ENCODE results near the gene FRMD8. TPM values are rescaled to one million over a fixed set of nuclear protein-coding genes. Genes with fewer than 3 reads are reported as not detected.

Gene FRMD8
- polyA plus RNA-seq, 3 donors, result 33.7 to 41.2 (median 35.4) TPM

DNA sequence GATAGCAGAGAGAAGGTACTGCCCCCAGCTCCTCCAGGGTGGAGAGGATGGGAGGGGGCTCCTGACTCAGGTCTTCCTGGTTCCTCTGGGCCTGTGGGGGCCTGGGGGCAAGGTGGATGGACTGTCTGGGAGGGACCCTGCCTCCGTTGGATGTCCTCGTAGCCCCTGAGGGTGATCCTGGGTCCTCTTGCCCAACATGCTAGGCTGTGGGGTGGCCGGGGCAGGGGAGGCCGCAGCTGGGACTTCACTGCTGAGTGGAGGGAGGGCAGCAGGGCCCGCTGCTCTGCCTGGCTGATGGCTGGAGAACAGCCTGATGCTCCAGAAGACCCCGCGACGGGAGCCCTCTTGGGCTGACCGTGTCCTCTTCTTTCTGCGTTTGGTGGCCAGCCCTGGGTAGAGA, 13.4 kb downstream of the FRMD8 start:
- peaks cover 56% of the 10 kb centered on the region for H4K20me1 ChIP-seq (ENCODE audit: insufficient read depth, low read length)
- no peak overlapping the region for H3K27ac ChIP-seq (ENCODE audit: low read depth in 1 of 2, low read length in 2 of 2)
- intact Hi-C loops (cut with micrococcal nuclease), result loop anchor here in 1 of 2 donors (5.0 kb wide), 1 partner anchor 33 kb away; no protein-coding TSS in a partner anchor
- no peak for DNase-seq
- H3K79me2 ChIP-seq (ENCODE audit: insufficient read depth, low read length), result no peaks in the 10 kb centered on the region
- H2AFZ ChIP-seq (ENCODE audit: insufficient read depth, low read depth, low read length, poor library complexity, severe bottlenecking), result no peak overlapping the region
- no peaks in the 10 kb centered on the region for H3K9me3 ChIP-seq (replicated peaks in 1 of 2; ENCODE audit: control insufficient read depth in 1 of 2, insufficient read depth in 1 of 2, low read length in 2 of 2)
- Mint-ChIP-seq H3K4me1 (peaks cover 19% of the 10 kb centered on the region), H3K9me3 (peaks cover 0 to 1% (median 0%) of the 10 kb centered on the region in 7 donors), H3K27ac (no peak overlapping the region), H3K36me3 (peaks cover 62 to 85% of the 10 kb centered on the region in 2 donors), H3K27me3 (ENCODE audit: low read depth in 3 of 3) (peaks cover 0 to 3% (median 0%) of the 10 kb centered on the region in 3 donors), H3K4me3 (no peak overlapping the region)
- peaks cover 58 to 81% of the 10 kb centered on the region in 2 donors for H3K36me3 ChIP-seq (replicated peaks in 1 of 2; ENCODE audit: control insufficient read depth in 1 of 2, insufficient read depth in 2 of 2, low read length in 2 of 2)
- H3K4me1 ChIP-seq (ENCODE audit: control insufficient read depth in 1 of 2, insufficient read depth in 2 of 2, low read length in 2 of 2), result peaks cover 21 to 24% of the 10 kb centered on the region in 2 donors
- WGBS (ENCODE audit: insufficient coverage), result 94% methylated on average over 8 of the region's 10 CpGs
- no peaks in the 10 kb centered on the region for H3K27me3 ChIP-seq (ENCODE audit: control insufficient read depth in 2 of 2, insufficient read depth in 2 of 2, low read length in 2 of 2)
- no peak overlapping the region for H3K4me3 ChIP-seq (replicated peaks in 1 of 3; ENCODE audit: low read depth in 2 of 3, low read length in 3 of 3)
- H3K4me2 ChIP-seq (replicated peaks; ENCODE audit: extremely low read depth, low read length, poor library complexity, severe bottlenecking), result no peak overlapping the region
- H3K9ac ChIP-seq (ENCODE audit: insufficient read depth, low read length, poor library complexity, severe bottlenecking), result no peak overlapping the region
- TF ChIP-seq, protein P1, sequence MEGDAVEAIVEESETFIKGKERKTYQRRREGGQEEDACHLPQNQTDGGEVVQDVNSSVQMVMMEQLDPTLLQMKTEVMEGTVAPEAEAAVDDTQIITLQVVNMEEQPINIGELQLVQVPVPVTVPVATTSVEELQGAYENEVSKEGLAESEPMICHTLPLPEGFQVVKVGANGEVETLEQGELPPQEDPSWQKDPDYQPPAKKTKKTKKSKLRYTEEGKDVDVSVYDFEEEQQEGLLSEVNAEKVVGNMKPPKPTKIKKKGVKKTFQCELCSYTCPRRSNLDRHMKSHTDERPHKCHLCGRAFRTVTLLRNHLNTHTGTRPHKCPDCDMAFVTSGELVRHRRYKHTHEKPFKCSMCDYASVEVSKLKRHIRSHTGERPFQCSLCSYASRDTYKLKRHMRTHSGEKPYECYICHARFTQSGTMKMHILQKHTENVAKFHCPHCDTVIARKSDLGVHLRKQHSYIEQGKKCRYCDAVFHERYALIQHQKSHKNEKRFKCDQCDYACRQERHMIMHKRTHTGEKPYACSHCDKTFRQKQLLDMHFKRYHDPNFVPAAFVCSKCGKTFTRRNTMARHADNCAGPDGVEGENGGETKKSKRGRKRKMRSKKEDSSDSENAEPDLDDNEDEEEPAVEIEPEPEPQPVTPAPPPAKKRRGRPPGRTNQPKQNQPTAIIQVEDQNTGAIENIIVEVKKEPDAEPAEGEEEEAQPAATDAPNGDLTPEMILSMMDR (IDR thresholded peaks at IDR 0.05), result no peak

DNA sequence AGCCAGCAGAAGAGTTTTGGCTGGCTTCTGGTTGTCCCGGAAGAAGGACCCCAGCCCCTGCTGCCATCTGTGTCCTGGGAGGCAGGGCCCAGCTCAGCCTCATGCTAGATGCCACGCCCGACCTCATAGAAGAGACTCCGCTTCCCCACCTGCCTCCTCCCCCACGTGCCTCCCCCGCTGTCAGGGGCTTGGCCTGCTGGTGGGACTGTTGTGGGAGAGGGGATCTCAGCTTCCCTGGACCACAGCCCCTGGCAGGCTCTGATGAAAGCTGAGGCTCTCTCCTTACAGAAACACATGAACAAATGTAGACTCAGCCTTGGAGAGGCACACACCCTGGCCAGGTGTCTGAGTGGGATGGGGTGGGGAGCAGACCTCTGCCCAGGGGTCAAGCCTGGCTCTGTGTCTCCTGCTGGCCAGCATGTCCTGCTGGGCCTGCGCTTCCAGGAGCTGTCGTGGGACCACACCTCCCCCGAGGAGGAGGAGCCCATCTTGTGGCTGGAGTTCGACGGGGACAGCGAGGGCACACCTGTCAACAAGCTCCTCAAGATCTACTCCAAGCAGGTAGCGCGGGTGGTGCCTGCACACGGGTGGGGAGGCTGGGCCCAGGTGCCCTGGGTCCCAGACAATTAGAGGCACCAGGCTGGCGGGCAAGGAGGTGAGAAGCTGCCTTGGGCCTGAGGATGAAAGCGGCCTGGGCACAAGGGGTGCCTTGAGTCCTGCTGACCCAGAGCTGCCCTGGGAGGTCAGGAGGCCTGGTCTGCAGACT, 14.1 kb downstream of the FRMD8 start:
- 96% methylated on average over 12 of the region's 17 CpGs for WGBS (ENCODE audit: insufficient coverage)
- no peak overlapping the region for H3K9ac ChIP-seq (ENCODE audit: insufficient read depth, low read length, poor library complexity, severe bottlenecking)
- peaks cover 61% of the 10 kb centered on the region for H4K20me1 ChIP-seq (ENCODE audit: insufficient read depth, low read length)
- H3K4me3 Mint-ChIP-seq, result no peak overlapping the region
- H3K36me3 Mint-ChIP-seq, result peaks cover 64 to 85% of the 10 kb centered on the region in 2 donors
- DNase-seq, result no peak
- no peak overlapping the region for H3K4me2 ChIP-seq (replicated peaks; ENCODE audit: extremely low read depth, low read length, poor library complexity, severe bottlenecking)
- TF ChIP-seq, protein P1 (IDR thresholded peaks at IDR 0.05), result no peak
- no peaks in the 10 kb centered on the region for H3K9me3 ChIP-seq (replicated peaks in 1 of 2; ENCODE audit: control insufficient read depth in 1 of 2, insufficient read depth in 1 of 2, low read length in 2 of 2)
- peaks cover 61 to 81% of the 10 kb centered on the region in 2 donors for H3K36me3 ChIP-seq (replicated peaks in 1 of 2; ENCODE audit: control insufficient read depth in 1 of 2, insufficient read depth in 2 of 2, low read length in 2 of 2)
- peaks cover 0 to 1% (median 0%) of the 10 kb centered on the region in 7 donors for H3K9me3 Mint-ChIP-seq
- no peaks in the 10 kb centered on the region for H3K27me3 ChIP-seq (ENCODE audit: control insufficient read depth in 2 of 2, insufficient read depth in 2 of 2, low read length in 2 of 2)
- no peaks in the 10 kb centered on the region for H3K79me2 ChIP-seq (ENCODE audit: insufficient read depth, low read length)
- intact Hi-C loops (cut with micrococcal nuclease), result loop anchor here in 1 of 2 donors (5.0 kb wide), 1 partner anchor 33 kb away; no protein-coding TSS in a partner anchor
- H3K4me1 ChIP-seq (ENCODE audit: control insufficient read depth in 1 of 2, insufficient read depth in 2 of 2, low read length in 2 of 2), result peaks cover 21 to 24% of the 10 kb centered on the region in 2 donors
- H3K27ac ChIP-seq (ENCODE audit: low read depth in 1 of 2, low read length in 2 of 2), result no peak overlapping the region
- peaks cover 19% of the 10 kb centered on the region for H3K4me1 Mint-ChIP-seq
- H2AFZ ChIP-seq (ENCODE audit: insufficient read depth, low read depth, low read length, poor library complexity, severe bottlenecking), result no peak overlapping the region
- H3K27ac Mint-ChIP-seq, result peak overlapping the region in 1 of 7 donors; percentile 15
- H3K4me3 ChIP-seq (replicated peaks in 1 of 3; ENCODE audit: low read depth in 2 of 3, low read length in 3 of 3), result no peak overlapping the region
- peaks cover 0 to 3% (median 0%) of the 10 kb centered on the region in 3 donors for H3K27me3 Mint-ChIP-seq (ENCODE audit: low read depth in 3 of 3)

Data from CD14-positive monocyte (primary cell).